PC-3 (cell line): ENCODE results near the gene EPB41L1. TPM values are rescaled to one million over a fixed set of nuclear protein-coding genes. Genes with fewer than 3 reads are reported as not detected.

ENCODE experiments used
- ATAC-seq: fragments of 200-7000 bp; cut with Tn5 transposase; 2 replicates; pipeline ENCODE4 v1.9.1; 2020; ENCODE audit warnings: mild to moderate bottlenecking, moderate library complexity
- BruUV-seq: library from RNA; stranded (reverse); fragments of 400-500 nt; replicated peaks from 2 replicates; lab custom pipeline; 2021; lab: Mats Ljungman, UMichigan
- CTCF ChIA-PET: fragments of 300-600 bp; sonication (Branson Sonifier 250); formaldehyde crosslinking; loops from one replicate; lab custom pipeline; 2022; ENCODE audit warnings: antibody characterized with exemption; lab: Charles Lee
- POLR2A ChIA-PET: fragments of 300-600 bp; sonication (Branson Sonifier 250); formaldehyde crosslinking; loops from one replicate; lab custom pipeline; 2022; ENCODE audit warnings: antibody characterized with exemption; ENCODE audit not compliant: unreplicated experiment; lab: Charles Lee
- DNase-seq: peaks from one replicate; pipeline ENCODE4 v3.0.0-alpha.2; 2015
- H2AFZ ChIP-seq: fragments of 300-600 bp; sonication (generic); 2 replicates; pipeline ENCODE4 v1.6.0; 2016; ENCODE audit warnings: antibody characterized with exemption, low read length
- H3F3A ChIP-seq: fragments of 300-600 bp; sonication (generic); one replicate; pipeline ENCODE4 v1.6.0; 2017; ENCODE audit warnings: antibody characterized with exemption, low read length, control low read depth, mild to moderate bottlenecking; ENCODE audit not compliant: unreplicated experiment
- H3K27ac ChIP-seq: fragments of 300-600 bp; sonication (generic); 2 replicates; pipeline ENCODE4 v1.5.1; 2016; ENCODE audit warnings: mild to moderate bottlenecking, low read length
- H3K27me3 ChIP-seq: fragments of 300-600 bp; sonication (generic); 2 replicates; pipeline ENCODE4 v1.6.1; 2016; ENCODE audit warnings: low read length, mixed read lengths
- H3K36me3 ChIP-seq: fragments of 300-600 bp; sonication (generic); 2 replicates; pipeline ENCODE4 v1.6.1; 2016; ENCODE audit warnings: low read depth, mixed run types, low read length, mixed read lengths
- H3K4me1 ChIP-seq: fragments of 300-600 bp; sonication (generic); 2 replicates; pipeline ENCODE4 v1.5.1; 2016; ENCODE audit warnings: low read length; ENCODE audit not compliant: insufficient read depth
- H3K4me2 ChIP-seq: fragments of 300-600 bp; sonication (generic); 2 replicates; pipeline ENCODE4 v1.6.0; 2016; ENCODE audit warnings: low read length
- H3K4me3 ChIP-seq: fragments of 300-600 bp; sonication (generic); 2 replicates; pipeline ENCODE4 v1.5.1; 2016; ENCODE audit warnings: mild to moderate bottlenecking, low read length, mixed read lengths
- H3K79me2 ChIP-seq: fragments of 300-600 bp; sonication (generic); 2 replicates; pipeline ENCODE4 v1.6.1; 2017; ENCODE audit warnings: low read length, mixed read lengths
- H3K9ac ChIP-seq: fragments of 300-600 bp; sonication (generic); 2 replicates; pipeline ENCODE4 v1.6.0; 2016; ENCODE audit warnings: mild to moderate bottlenecking, low read length
- H3K9me2 ChIP-seq: fragments of 300-600 bp; sonication (generic); replicated peaks from 2 replicates; pipeline ENCODE4 v1.6.1; 2016; ENCODE audit warnings: mixed run types, low read length, mixed read lengths
- H3K9me3 ChIP-seq: fragments of 300-600 bp; sonication (generic); 2 replicates; pipeline ENCODE4 v1.6.1; 2016; ENCODE audit warnings: low read length, mixed read lengths
- H4K20me1 ChIP-seq: fragments of 300-600 bp; sonication (generic); 2 replicates; pipeline ENCODE4 v1.6.1; 2016; ENCODE audit warnings: low read length, mixed read lengths
- EZH2 ChIP-seq: fragments of 300-600 bp; sonication (generic); IDR thresholded peaks from one replicate; pipeline ENCODE4 v1.6.1; 2017; ENCODE audit warnings: antibody characterized with exemption, mild to moderate bottlenecking, low read length; ENCODE audit not compliant: unreplicated experiment
- EZH2phosphoT487 ChIP-seq: fragments of 300-600 bp; sonication (generic); IDR thresholded peaks from 2 replicates; pipeline ENCODE4 v1.6.1; 2018; ENCODE audit warnings: mild to moderate bottlenecking, antibody characterized with exemption, low read length, borderline replicate concordance
- intact Hi-C: fragments of 100-400 bp; cut with micrococcal nuclease; formaldehyde crosslinking; loops from 2 replicates; pipeline ENCODE4 v1.9.0; 2023
- total RNA-seq: library from RNA; depleted of rRNA; stranded (reverse); fragments of >200 nt; gene quantifications from 2 replicates; pipeline ENCODE4 v1.2.3, GENCODE V29; 2014
- TF ChIP-seq, protein P1 (sequence below): fragments of 300-600 bp; sonication (generic); conservative IDR thresholded peaks from 2 replicates; pipeline ENCODE4 v1.5.1; 2017; ENCODE audit warnings: antibody characterized with exemption, low read depth, mild to moderate bottlenecking, low read length

The EPB41L1 gene
- total RNA-seq, 1 experiment from 2014 or later = 48.2 TPM

DNA sequence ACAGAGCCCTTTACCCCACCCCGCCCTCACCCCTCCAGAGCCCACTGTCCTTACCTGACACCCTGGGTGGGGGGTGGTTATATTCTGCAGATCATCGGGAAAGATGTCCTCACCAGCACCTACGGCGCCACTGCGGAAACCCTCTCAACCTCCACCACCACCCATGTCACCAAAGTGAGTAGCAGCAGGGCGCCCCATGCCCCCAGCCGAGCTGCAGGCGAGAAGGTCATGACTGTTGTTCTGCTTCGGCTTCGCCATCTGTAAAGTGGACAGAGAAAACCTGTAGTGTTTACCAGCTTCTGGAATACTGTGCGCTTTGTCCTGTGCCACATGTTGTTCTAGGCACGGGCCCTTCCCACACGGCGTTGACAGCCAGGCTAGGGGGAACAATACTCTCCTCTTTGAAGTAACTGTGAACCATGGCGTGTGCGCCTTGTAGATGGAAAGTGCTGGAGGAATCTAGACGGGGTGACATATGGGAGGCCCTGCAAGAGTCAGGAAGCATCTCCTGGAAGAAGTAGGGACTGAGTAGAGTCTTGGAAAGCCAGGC, 65.2 kb downstream of the EPB41L1 start:
- H3K9ac ChIP-seq = no peak overlapping the region
- intact Hi-C loops = no loop called here
- H3K9me3 ChIP-seq = no peaks in the 10 kb centered on the region
- CTCF ChIA-PET = no interaction called here
- no TSS peak for BruUV-seq
- ATAC-seq = no peak
- no peak overlapping the region for H2AFZ ChIP-seq
- H3K4me1 ChIP-seq = no peaks in the 10 kb centered on the region
- no peaks in the 10 kb centered on the region for H3K27me3 ChIP-seq
- no peak for TF ChIP-seq EZH2phosphoT487
- TF ChIP-seq EZH2 = no peak
- TF ChIP-seq, protein P1, sequence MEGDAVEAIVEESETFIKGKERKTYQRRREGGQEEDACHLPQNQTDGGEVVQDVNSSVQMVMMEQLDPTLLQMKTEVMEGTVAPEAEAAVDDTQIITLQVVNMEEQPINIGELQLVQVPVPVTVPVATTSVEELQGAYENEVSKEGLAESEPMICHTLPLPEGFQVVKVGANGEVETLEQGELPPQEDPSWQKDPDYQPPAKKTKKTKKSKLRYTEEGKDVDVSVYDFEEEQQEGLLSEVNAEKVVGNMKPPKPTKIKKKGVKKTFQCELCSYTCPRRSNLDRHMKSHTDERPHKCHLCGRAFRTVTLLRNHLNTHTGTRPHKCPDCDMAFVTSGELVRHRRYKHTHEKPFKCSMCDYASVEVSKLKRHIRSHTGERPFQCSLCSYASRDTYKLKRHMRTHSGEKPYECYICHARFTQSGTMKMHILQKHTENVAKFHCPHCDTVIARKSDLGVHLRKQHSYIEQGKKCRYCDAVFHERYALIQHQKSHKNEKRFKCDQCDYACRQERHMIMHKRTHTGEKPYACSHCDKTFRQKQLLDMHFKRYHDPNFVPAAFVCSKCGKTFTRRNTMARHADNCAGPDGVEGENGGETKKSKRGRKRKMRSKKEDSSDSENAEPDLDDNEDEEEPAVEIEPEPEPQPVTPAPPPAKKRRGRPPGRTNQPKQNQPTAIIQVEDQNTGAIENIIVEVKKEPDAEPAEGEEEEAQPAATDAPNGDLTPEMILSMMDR = no peak
- no peaks in the 10 kb centered on the region for H3K79me2 ChIP-seq
- no peaks in the 10 kb centered on the region for H3F3A ChIP-seq
- H3K4me3 ChIP-seq = no peak overlapping the region
- no peaks in the 10 kb centered on the region for H3K9me2 ChIP-seq
- H3K27ac ChIP-seq = no peak overlapping the region
- POLR2A ChIA-PET = no interaction called here
- DNase-seq = no peak
- no peaks in the 10 kb centered on the region for H4K20me1 ChIP-seq
- no peaks in the 10 kb centered on the region for H3K36me3 ChIP-seq
- no peak overlapping the region for H3K4me2 ChIP-seq

DNA sequence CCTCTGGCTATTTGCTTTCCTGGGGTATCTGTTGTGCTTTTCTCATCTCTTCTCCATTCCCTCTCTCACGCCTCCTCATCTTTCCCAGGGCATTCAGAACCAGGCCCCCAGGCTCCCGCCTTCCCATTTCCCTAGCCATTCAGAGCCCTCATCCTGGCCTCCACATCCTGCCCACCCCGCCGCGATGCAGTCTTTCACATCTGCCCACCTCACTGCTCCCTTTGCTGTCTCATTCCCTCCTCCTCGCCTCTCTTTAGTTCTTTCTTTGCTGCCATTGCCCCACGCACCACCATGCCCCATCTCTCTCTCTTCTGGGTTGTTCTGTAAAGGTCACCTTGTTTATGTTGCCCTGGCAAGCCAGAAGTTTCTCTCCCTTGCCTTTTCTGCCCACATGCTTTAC, 71.1 kb downstream of the EPB41L1 start:
- intact Hi-C loops = no loop called here
- Histone ChIP-seq H3K4me2 (no peak overlapping the region), H3K4me1 (no peaks in the 10 kb centered on the region), H3F3A (no peaks in the 10 kb centered on the region), H4K20me1 (no peaks in the 10 kb centered on the region), H3K9ac (no peak overlapping the region), H3K36me3 (no peaks in the 10 kb centered on the region), H3K4me3 (no peak overlapping the region), H3K9me2 (no peaks in the 10 kb centered on the region), H3K27me3 (no peaks in the 10 kb centered on the region), H3K79me2 (no peaks in the 10 kb centered on the region), H2AFZ (no peak overlapping the region), H3K9me3 (no peaks in the 10 kb centered on the region), H3K27ac (no peak overlapping the region)
- TF ChIP-seq, protein P1 = no peak
- TF ChIP-seq EZH2phosphoT487 (no peak), EZH2 (no peak)
- ChIA-PET POLR2A (no interaction called here), CTCF (no interaction called here)
- DNase-seq (no peak), ATAC-seq (no peak)
- no TSS peak for BruUV-seq

DNA sequence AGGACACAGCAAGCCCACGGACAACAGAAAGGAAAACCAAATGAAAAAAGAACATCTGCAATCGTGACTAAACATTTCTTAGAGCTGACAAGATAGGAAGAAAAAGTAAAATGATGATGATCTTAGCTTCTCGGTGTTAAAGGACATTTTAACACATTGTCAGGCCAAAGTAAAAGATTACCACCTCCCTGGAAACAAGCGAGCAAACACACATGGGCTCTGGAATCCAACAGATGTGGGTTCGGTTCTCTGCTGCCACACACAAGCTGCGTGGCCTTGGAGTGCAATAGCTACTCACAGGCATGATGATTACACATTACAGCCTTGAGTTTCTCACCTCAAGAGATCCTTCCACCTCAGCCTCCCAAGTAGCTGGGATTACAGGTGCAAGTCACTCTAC, 74.2 kb downstream of the EPB41L1 start:
- Histone ChIP-seq H4K20me1 (no peaks in the 10 kb centered on the region), H3K27me3 (no peaks in the 10 kb centered on the region), H3K4me3 (no peak overlapping the region), H2AFZ (no peak overlapping the region), H3K27ac (no peak overlapping the region), H3K79me2 (no peaks in the 10 kb centered on the region), H3K9me2 (no peaks in the 10 kb centered on the region), H3K9ac (no peak overlapping the region), H3K4me2 (no peak overlapping the region), H3F3A (no peaks in the 10 kb centered on the region), H3K9me3 (no peaks in the 10 kb centered on the region), H3K4me1 (no peaks in the 10 kb centered on the region), H3K36me3 (no peaks in the 10 kb centered on the region)
- TF ChIP-seq EZH2phosphoT487 = no peak
- no peak for TF ChIP-seq EZH2
- TF ChIP-seq, protein P1 = no peak
- BruUV-seq = no TSS peak
- POLR2A ChIA-PET = no interaction called here
- CTCF ChIA-PET = no interaction called here
- ATAC-seq (no peak), DNase-seq (no peak)
- intact Hi-C loops = no loop called here
